ENCODE data around the gene ROCK2. TPM values are rescaled to one million over a fixed set of nuclear protein-coding genes. Genes with fewer than 3 reads are reported as not detected.

The ROCK2 gene
- total and polyA plus RNA-seq, 9 of the 15 experiments (the other 6 are each of a cell fraction or from before 2014, with no cell fraction given), result 4.9 to 30.6 (median 14.3) TPM

DNA sequence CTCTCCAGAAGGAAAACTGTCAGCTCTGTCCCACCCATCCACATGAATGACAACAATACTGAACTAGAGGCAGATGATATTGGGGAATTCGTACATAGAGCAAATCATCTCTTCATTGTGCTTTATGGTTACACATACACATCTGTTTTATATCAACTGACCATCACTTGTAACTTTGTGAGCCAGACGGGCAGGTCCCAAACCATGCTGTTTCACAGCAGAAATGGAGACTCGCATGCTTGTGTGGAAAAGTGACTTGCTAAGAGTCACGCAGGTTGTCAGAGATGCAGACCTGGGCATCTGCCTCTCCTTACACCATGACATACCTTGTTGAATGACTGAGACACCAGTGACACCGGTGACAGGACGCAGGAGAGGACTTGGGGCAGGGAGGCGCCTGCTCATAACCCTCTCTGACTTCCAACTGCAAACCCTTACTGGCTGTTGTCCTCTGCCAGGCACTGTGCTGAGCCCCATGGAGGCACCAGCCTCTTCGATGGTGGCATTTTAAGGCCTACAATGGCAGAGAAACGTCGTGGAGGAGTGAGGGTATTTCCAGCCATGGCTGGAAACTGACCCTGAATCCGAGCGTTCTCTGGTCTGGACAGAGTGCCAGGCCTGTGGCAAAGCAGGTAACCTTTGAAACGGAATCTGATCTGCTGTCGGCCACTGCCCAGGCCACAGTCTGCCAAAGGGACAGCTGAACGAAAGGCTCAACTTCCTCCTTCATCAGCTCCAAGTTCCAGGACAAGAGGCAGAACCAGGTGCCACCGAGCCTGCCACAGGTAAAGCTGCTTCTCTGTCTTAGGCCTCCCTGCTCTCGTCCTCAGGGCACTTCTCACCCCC, 26.9 kb upstream of the ROCK2 start:
- Histone ChIP-seq H3K79me2 (ENCODE audit: control insufficient read depth, insufficient read depth, low read length) (no peaks in the 10 kb centered on the region), H3K27ac (ENCODE audit: extremely low read depth, low read depth, low read length) (no peak overlapping the region), H3K4me3 (no peak overlapping the region), H2AFZ (ENCODE audit: low read depth, low read length) (peak overlapping the region; percentile 17; the same call in 1 of the 2 replicates), H3K36me3 (ENCODE audit: control insufficient read depth, insufficient read depth, low read length) (no peaks in the 10 kb centered on the region), H3K27me3 (ENCODE audit: control insufficient read depth in 2 of 2, insufficient read depth in 2 of 2, low read length in 2 of 2) (peaks cover 0 to 18% of the 10 kb centered on the region in 2 experiments; a peak in 1 of 5 replicates), H3K9me1 (ENCODE audit: control insufficient read depth, insufficient read depth, low read length) (no peaks in the 10 kb centered on the region), H3K4me1 (replicated peaks in 1 of 2; ENCODE audit: control insufficient read depth in 2 of 2, insufficient read depth in 2 of 2, low read length in 2 of 2) (peaks cover 0 to 9% of the 10 kb centered on the region in 2 experiments; a peak in 2 of 5 replicates), H4K20me1 (replicated peaks; ENCODE audit: control insufficient read depth, insufficient read depth, low read length) (no peaks in the 10 kb centered on the region), H3K4me2 (ENCODE audit: insufficient read depth, low read length) (no peak overlapping the region), H3K9ac (ENCODE audit: insufficient read depth in 1 of 2, low read depth in 2 of 2, low read length in 2 of 2) (0 out of 4 replicates have a peak overlapping the region, but pooled peaks of 1 of the 2 experiments have one; percentile 1), H3K9me3 (replicated peaks; ENCODE audit: control insufficient read depth, insufficient read depth, low read depth, low read length) (no peaks in the 10 kb centered on the region)
- no peak for ATAC-seq
- in situ Hi-C loops (cut with MboI), result no loop called here
- no peak for DNase-seq (ENCODE audit: extremely low read depth in 1 of 4, low spot score in 3 of 4)
- 17% methylated on average over 16 of the region's 17 CpGs for WGBS (ENCODE audit: insufficient coverage, low coverage, missing lambda C conversion rate)
- no TSS peak for BruUV-seq (replicated peaks)
- no peak for FAIRE-seq
- intact Hi-C loops (cut with micrococcal nuclease), result no loop called here
- CTCF ChIA-PET (ENCODE audit: low intra/inter-chr PET ratio), result no interaction called here
- POLR2A ChIA-PET, result interaction anchor here (0.6 kb wide), 1 partner anchor 9 kb away, joined by 3 read pairs; no protein-coding TSS in a partner anchor
- TF ChIP-seq CEBPZ (IDR thresholded peaks at IDR 0.05; ENCODE audit: borderline replicate concordance, low read depth, low read length) (no peak), TAL1 (IDR thresholded peaks at IDR 0.05) (no peak), LCOR (CRISPR knock-in tag; IDR thresholded peaks at IDR 0.05) (no peak), ZNF445 (CRISPR knock-in tag; IDR thresholded peaks at IDR 0.05; ENCODE audit: low read depth) (no peak), ZNF589 (CRISPR knock-in tag; IDR thresholded peaks at IDR 0.05; ENCODE audit: low read depth) (no peak), ZNF518B (CRISPR knock-in tag; IDR thresholded peaks at IDR 0.05) (no peak), SIX5 (IDR thresholded peaks at IDR 0.05; ENCODE audit: borderline replicate concordance in 1 of 2, insufficient read depth in 1 of 2, low read depth in 1 of 2, low read length in 2 of 2) (no peak), RBM34 (IDR thresholded peaks at IDR 0.05; ENCODE audit: borderline replicate concordance, insufficient read depth, low read length) (no peak), GATA2 (CRISPR knock-in tag; IDR thresholded peaks at IDR 0.05) (no peak)
